Stimulated activated CD8-positive, alpha-beta memory T cell treated with anti-CD3 and anti-CD28 coated beads, Interleukin-7, amount 100 ng/mL, for 1 hour (primary cell): ENCODE results near the gene EGFR.

ENCODE experiments used
- DNase-seq, 2 donors: peaks; one replicate each; pipeline ENCODE4 v3.0.0-alpha.2; 2020; ENCODE audit warnings: low read depth in 2 of 2

The EGFR gene

DNA sequence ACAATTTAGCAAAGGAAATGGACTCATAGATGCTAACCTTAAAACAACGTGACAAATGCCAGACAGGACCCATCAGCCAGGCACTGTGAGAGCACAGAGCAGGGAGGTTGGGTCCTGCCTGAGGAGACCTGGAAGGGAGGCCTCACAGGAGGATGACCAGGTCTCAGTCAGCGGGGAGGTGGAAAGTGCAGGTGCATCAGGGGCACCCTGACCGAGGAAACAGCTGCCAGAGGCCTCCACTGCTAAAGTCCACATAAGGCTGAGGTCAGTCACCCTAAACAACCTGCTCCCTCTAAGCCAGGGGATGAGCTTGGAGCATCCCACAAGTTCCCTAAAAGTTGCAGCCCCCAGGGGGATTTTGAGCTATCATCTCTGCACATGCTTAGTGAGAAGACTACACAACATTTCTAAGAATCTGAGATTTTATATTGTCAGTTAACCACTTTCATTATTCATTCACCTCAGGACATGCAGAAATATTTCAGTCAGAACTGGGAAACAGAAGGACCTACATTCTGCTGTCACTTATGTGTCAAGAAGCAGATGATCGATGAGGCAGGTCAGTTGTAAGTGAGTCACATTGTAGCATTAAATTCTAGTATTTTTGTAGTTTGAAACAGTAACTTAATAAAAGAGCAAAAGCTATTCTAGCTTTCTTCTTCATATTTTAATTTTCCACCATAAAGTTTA lies 188.8 kb downstream of the EGFR start:
- no peak for DNase-seq

- no peak for DNase-seq
Observed at GRCh38 chr7:55209366-55209765, 190.5 kb downstream of the EGFR start.

- DNase-seq = no peak
Observed at GRCh38 chr7:55210176-55210575, 191.4 kb downstream of the EGFR start.

- DNase-seq = no peak
Observed at GRCh38 chr7:55210716-55211115, 191.9 kb downstream of the EGFR start.

GRCh38 chr7:55211726-55212125 lies 192.9 kb downstream of the EGFR start:
- no peak for DNase-seq

DNA sequence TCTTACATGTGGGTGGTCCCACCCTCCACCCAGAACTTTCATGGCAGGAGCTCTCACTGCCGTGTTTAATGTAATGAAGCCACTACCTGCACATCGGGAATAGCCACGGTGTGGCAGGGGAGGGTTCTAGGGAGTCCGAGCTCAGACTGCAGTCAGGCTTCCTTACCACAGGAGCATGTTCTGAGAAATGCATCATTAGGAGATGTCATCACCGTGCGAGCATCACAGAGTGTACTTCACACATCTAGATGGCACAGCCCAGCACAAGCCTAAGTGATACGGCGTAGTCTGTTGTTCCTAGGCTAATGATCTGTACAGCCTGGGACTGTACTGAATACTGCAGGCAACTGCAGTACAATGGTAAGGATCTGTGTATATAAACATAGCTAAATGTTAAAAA lies 193.4 kb downstream of the EGFR start:
- no peak for DNase-seq

DNA sequence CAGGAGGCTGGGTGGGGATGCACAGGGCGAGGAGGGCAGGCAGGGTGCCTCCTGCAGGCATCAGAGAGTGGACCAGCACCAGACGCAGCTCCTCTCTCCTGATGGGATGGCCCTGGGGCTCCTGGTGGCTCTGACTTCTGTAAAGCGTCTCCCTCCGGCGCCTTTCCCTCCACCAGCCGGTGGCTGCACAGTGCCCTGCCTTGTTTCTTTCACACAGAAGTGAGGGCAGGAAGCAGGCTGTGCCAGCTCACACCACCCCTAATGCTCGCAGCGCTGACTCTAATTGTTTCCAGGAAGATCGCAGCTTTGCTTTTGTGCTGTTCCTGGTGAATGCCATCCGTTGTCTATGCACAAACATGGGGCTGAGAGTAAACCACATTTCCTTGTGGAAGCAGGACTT lies 194.0 kb downstream of the EGFR start:
- DNase-seq = no peak

- DNase-seq = no peak
Observed at GRCh38 chr7:55214707-55215106, 195.9 kb downstream of the EGFR start.

DNA sequence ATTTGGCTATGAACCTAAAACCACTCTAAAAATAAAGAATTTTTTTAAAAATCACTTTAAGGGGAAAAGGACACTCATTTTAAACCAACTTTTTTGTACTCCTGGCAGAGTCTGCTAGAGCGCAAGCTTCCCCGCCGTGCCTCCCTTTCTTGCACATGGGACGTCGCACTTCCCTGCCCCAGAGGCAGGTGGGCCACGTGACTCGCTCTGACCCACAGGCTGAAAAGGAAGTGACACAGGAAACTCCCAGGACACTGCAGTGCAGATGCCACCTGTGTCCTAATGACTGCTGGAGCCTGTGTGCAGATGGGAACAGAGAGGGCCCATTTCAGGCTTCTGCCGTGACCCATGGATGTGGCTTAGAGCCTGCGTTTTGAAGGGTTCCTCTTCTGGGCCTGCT lies 204.2 kb downstream of the EGFR start:
- no peak for DNase-seq

DNA sequence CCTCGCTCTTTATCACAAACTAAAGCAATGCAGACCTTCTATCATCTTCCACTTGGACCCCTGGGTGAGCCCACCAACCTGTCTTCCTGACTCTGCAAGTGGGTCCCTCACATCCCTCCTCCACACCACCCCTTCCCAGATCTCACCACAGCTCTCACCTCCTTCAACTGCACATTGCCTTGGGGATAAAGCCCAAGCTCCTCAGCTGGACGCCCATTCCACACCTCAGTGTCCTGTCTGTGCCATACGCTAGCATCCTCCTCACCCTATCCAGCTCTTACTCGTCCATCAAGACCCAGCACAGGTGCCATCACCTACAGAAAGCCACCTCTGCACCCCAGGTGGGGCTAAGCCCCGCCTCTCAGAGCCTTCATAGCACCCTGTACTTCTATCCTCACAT lies 205.3 kb downstream of the EGFR start:
- DNase-seq = no peak

DNA sequence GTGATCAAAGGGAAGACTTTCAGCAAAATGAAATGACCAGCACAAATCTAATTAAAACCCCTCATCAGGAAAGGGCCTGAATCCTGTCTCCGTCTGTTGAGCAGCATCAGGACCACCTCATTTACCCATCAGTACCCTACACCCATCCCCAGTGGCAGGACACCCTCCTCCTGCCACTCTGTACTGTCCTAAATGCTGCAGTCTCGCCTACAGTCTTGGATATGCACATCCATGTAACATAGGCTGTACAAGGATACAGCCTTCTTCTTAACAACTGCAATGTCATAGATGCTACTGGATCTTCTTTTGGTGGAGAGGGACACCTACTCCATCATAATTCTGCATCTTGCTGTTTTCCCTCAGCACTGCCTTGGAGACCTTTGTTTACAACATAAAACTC lies 206.0 kb downstream of the EGFR start:
- no peak for DNase-seq

DNA sequence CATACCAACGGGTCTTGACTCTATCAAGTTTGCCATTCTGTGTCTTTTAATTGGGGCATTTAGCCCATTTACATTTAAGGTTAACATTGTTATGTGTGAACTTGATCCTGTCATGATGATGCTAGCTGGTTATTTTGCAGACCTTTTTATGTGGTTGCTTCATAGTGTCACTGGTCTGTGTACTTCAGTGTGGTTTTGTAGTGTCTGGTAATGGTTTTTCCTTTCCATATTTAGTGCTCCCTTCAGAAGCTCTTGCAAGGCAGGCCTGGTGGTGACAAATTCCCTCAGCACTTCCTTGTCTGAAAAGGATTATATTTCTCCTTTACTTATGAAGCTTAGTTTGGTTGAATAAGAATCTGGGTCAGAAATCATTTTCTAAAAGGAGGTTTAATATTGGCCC lies 211.2 kb downstream of the EGFR start:
- no peak for DNase-seq

- DNase-seq = no peak
Observed at GRCh38 chr7:55231736-55232280, 213.0 kb downstream of the EGFR start.

- DNase-seq = no peak
Observed at GRCh38 chr7:55233001-55233400, 214.2 kb downstream of the EGFR start.

DNA sequence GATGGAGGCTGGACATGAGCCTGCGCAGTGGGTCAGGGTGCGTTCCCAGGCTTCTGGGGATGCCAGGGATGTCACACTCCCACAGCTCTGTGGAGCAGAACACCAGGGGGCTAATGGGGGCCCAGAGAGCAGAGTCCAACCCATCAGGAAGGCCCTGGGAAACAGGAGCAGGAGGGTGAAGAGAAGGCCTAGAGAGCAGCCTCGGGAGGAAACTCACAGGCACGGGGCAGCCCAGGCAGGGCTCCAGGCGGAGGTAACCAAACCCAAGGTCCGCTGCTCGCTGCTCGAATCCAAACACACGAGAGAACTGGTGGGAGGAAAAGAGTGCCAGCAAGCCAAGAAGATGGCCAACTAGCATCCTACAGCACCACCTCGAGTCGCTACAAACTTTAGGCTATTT lies 215.6 kb downstream of the EGFR start:
- no peak for DNase-seq

DNA sequence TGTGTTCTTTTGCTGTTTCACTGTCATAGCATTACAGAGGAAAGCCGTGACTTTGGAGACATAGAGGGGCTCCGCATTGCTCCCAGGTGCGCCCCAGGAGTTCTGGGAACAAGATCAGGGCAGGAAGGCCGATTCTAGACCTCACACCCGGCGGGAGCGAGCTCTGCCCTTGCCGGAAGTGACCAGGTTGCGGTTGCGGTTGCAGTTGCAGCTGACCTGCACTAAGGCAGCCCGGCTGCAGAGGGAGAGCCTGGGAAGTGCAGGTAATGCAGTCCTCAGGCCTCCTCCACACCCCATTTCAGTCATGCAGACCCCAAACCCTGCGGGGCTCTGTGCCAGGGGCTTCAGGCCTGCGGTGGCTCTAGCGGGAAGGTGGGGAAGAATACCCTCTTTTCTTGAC lies 216.3 kb downstream of the EGFR start:
- no peak for DNase-seq

DNA sequence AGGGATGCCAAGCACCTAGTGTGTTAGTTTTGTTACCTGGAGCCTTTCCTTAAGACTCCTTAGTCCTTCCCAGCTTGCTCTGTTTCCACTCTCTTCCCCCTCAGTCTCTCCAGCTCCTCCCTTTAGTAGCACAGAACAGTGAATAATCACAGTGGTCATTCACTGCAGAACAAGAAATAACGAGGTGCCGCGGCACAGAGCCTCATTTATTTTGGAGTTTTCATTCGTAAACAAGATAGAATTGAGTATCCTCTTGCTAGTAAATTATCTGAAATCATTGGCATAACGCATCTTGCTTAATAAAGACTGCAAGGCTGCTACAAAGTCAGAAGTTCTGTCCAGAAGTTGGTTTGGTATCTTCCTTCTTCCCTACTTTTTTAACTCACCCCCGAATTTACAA lies 217.0 kb downstream of the EGFR start:
- no peak for DNase-seq

DNA sequence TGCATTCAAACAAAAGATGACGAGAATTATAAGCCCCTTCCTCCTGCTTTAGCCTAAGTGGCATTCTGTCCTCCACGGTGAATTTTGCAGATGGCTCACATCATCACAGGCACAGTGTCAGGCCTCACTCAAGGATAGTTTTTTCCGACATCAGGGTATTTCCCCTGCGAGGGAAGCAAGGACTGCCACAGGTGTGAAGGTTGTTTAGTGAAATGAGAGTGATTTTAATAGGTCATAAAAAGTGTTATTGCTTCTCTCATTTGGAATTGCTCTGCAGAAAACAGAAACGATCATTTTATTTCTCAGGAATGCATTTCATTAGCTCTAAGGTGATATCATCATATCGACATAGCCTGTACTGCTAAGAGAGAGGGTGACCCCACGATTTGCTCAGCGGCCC lies 217.7 kb downstream of the EGFR start:
- no peak for DNase-seq

DNA sequence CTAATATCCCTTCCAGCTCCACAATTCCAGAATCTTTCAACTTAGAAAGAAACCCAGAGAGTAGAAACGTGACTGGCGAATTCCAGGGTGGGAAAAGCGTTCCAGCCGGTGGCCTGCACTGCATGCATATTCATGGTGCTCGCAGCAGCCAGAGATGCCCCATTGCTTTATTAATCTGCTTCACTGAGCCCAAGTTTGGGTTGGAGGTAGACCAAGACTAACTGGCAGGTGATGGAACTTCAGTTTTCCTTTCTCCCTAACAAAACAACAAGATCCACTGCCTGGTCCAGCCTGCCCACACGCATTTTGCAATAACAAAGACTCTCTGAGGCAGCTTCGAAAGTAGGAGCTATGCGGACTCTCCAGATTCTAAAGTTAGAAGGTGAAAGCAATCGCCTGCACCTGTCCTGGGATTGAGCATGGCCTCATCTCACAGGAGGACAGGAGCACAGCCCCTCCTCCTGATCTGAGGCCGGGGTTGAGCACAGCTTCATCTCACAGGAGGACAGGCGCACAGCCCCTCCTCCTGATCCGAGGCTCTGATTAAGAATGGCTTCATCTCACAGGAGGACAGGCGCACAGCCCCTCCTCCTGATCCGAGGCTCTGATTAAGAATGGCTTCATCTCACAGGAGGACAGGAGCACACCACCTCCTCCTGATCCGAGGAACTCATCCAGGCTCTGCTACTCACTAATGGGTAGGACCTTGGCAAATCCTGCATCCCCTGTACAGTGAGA lies 218.5 kb downstream of the EGFR start:
- DNase-seq = no peak

DNA sequence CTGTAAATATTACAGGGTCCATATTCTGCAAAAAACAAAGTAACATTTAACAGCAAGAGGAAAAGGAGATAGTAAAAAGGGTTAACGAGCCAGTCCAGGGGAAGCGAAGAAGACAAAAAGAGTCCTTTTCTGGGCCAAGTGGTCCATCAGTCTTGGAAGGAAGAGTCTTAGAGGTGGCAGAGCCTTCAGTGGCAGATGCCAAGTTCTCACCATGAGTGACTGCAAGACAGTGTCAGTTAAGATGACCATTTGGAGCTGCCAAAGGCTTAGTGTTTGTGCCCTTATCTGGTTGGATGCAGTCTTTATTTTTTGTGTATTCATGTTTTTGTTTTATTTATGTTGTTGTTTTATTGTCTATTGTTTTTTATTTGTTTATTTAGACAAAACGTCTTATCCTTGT lies 220.6 kb downstream of the EGFR start:
- no peak for DNase-seq

DNA sequence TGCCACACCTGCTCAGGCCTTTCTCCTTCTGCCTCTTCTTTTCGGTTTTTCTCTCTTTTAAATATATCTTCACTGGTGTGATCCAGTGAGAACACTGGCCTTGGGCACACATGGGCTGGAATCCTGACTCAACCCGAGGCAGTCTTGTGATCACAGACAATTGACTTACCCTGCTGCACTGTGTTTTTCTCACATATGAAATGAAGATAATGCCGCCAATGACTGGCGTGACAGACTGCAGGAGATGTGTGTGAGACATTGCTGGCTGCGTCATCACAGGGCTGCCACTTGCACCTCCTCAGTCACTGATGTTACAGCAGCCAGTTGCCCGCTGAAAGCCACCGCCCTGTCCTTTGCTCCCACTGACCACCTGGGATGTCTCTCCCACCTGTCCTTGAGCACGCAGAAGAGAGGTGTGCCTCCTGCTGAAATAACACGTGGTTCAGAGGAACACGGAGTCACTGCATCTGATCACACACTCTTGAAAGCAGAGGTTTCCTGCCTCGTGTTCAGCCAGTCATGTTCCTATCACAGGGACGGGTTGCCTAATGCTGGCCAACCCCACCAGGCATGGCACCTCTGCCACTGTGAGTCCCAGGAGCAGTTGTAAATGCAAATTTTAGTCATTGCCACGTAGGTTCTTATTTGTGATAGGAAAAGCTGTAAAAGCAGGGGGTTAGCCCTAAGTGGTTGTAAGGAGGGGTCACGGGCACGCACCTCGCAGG lies 221.8 kb downstream of the EGFR start:
- DNase-seq = no peak

DNA sequence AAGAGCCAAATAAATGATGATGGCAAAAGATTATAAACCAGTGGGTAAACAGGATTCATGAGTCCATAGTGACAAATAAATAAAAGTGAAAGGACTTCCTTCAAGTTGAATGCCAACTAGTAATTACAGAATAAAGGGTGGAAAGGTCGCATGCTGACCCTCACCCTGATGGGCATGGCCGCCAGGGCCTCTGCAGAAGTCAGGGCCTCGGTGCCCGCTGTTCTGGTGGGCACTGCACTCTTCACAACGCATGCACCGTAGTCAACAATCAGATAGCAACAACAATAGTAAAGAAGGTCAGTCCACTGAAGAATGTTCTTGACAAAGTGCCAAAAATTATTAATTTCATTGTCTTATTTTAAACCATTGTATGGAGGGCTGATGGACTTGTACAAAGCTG lies 223.1 kb downstream of the EGFR start:
- DNase-seq = no peak

- DNase-seq = no peak
Observed at GRCh38 chr7:55242613-55243012, 223.8 kb downstream of the EGFR start.
